Left colon (tissue), 2 donors: ENCODE results near the gene SORCS1. TPM values are rescaled to one million over a fixed set of nuclear protein-coding genes. Genes with fewer than 3 reads are reported as not detected.

Source experiments
- ATAC-seq: fragments of 200-7000 bp; cut with Tn5 transposase; one replicate; pipeline ENCODE4 v1.9.1; 2020; ENCODE audit warnings: mild to moderate bottlenecking, moderate library complexity
- DNase-seq, 2 donors: peaks; one replicate each; pipeline ENCODE4 v3.0.0-alpha.2; 2020
- intact Hi-C, 2 donors: fragments of 100-400 bp; cut with DNase I in 1 of 2; cut with micrococcal nuclease in 1 of 2; formaldehyde crosslinking; loops; one replicate each; pipeline versions ENCODE4 v1.11.2 to v1.14.0; 2022; cut with DNase I, micrococcal nuclease
- total RNA-seq, 2 donors: library from RNA; stranded (reverse); fragmentation: NEBNext Ultra II Directional; extraction: Animal tissue kit (Norgen Biotek cat#: 25700); gene quantifications; one replicate each; pipeline ENCODE4 v1.2.1, GENCODE V29; 2021
- donor health status: DM: no; HTN: no; CAD: no.
- donor health status: DM: yes; HTN: yes; CAD: no.

The SORCS1 gene
- total RNA-seq, 2 donors from 2014 or later, result 1.1 to 2.7 TPM

- intact Hi-C loops, result no loop called here
- DNase-seq (no peak), ATAC-seq (no peak)
These were observed 37.9 kb downstream of the SORCS1 start for GRCh38 chr10:107126512-107127065.

GRCh38 chr10:107122703-107123102 lies 41.8 kb downstream of the SORCS1 start:
- intact Hi-C loops, result no loop called here
- DNase-seq (no peak), ATAC-seq (no peak)

- intact Hi-C loops, result no loop called here
- ATAC-seq, result no peak
- no peak for DNase-seq
These were observed 45.6 kb downstream of the SORCS1 start for GRCh38 chr10:107118866-107119265.

DNA sequence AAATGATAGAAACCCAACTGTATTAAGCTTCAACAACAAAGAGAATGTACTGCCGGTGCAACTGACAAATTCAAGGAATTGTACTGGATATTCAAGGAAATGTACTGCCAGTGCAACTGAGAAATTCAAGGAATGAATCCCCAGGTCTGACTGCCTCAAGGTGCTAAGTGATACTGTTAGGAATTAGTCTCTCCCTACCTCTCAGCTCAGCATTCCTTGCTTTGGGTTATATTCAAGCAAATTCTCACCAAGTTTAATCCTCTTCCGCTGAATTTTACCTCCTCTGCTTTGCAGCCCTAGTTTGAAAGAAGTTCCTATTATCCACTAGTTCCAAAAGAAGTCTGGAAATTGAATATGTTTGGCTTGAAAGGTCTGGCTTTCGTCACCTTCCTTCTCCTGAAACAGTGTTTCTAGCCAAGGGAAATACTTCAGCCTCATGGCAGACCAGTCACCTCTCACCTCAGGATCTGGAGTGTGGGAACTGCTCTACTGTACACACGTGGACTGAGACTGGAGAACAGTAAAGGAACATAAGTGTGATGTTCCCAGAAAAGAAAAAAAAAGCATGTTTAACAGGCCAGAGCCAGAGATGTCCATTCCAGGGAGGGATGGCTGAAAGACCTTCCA lies 60.4 kb downstream of the SORCS1 start:
- ATAC-seq, result no peak
- intact Hi-C loops, result no loop called here
- no peak for DNase-seq

DNA sequence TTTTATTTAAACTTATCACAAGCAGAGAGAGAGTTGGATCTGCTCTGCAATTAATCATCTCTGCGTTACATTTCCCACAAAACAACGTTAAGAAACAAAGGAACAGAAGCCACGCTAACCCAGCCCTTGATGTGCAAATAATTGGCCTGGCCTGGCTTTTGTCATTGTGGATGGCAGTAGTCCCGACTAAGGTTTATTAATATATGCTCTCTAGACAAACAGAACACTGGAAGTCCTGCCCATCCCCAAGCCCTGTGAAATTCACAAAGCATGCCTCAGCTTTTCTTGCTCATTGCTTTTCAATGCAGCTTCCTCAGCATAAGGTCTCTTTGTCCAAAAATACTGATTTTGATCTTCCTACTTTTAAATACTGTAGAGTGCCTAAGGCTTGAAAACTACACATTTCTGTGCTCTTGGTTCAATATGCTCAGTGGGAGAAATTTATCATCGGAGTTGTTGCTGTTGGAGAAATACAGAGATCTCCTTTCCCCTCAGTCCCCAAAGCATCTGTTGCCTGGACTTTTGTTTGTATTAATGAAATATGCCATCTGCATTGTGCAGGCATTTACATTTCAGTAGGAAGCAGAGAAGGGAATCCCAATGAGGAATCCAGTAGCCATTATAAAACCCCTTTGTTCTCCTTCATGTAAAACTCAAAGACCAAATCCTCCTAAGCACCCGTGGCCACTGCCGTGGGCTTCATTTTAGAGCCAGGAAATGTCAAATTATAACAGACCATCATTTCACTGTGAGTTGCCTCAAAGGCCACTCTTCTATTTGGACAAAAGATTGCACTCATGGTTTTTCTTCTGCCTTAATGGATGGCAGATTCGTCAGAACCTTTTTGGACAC lies 61.1 kb downstream of the SORCS1 start:
- intact Hi-C loops, result no loop called here
- ATAC-seq (no peak), DNase-seq (peak in 1 of 2 donors; percentile 30)

DNA sequence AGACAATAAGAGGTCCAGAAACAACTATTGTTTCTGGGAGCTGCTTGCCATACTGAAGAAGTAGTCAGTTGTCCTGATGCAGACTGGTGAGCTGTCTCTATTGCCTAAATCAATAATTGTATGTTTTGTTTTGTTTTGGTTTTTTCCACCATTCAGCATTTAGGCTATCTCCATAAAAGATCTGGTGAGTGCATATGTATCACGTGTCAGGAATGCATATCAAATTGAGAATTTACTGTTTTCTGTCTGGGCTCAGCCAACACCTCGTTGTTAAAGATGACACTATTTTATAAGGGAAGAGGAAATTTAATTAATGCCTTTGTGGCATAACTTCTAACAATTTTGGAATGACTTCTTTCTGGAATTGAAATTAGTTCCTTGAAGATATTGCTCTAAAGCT lies 66.2 kb downstream of the SORCS1 start:
- no peak for ATAC-seq
- intact Hi-C loops, result no loop called here
- no peak for DNase-seq

DNA sequence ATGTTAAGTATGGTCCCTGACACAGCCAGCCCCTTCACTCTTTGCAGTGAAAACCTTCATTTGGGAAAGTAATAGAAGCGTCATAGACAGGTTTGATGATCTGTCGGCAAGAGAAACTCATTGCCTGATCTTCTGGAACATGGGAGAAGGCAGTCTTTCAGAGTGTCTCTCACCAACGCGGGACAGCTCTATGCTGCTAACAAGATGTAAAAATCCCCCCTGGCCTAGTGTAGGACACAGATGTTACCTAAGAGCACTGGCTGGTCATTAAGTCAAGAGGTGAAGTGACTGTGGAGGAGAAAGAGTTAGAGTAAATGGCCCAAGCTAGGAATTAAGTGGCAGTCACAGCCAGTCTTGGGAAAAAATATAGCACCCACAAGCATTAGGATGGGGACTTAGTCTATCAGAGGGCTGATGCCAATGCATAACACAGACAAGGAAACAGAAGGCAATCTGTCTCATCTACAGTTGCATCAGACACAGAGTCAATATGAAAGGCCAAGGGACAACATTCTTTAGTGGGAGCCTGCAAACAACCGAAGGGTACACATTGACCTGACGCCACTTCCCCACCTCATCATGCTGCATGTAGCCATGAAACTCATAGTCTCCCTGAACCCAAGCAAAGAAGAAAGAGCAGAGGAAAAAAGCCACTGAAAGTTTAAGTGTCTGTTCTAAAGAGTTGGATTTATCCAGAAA lies 69.5 kb downstream of the SORCS1 start:
- ATAC-seq, result no peak
- intact Hi-C loops, result no loop called here
- DNase-seq, result no peak

- DNase-seq (no peak), ATAC-seq (no peak)
- intact Hi-C loops, result no loop called here
These were observed 72.2 kb downstream of the SORCS1 start for GRCh38 chr10:107092321-107092720.

DNA sequence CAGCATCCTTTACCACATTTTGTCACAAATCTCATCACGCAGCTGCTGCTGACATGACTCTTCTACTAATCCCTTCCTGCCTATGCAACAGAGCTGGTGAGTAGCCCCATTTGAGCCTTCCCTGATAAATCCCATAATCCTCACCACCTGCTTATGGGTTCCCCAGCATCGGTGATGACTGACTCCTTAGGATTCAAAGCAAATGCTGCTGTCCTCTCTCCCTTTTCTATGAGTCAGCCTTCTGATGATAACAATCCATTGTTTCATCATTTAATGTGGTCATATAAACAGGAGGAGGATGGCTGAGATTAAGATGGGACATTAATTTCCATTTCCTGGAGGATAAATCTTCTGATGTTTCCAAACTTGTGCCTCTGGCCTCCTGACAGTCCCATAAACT lies 73.4 kb downstream of the SORCS1 start:
- intact Hi-C loops, result no loop called here
- DNase-seq, result no peak
- ATAC-seq, result no peak

GRCh38 chr10:107085665-107086525 lies 78.6 kb downstream of the SORCS1 start:
- ATAC-seq (no peak), DNase-seq (no peak)
- intact Hi-C loops, result no loop called here

- intact Hi-C loops, result no loop called here
- no peak for ATAC-seq
- no peak for DNase-seq
These were observed 81.0 kb downstream of the SORCS1 start for GRCh38 chr10:107083388-107084009.

- intact Hi-C loops, result no loop called here
- DNase-seq (no peak), ATAC-seq (no peak)
These were observed 82.9 kb downstream of the SORCS1 start for GRCh38 chr10:107081644-107082043.

GRCh38 chr10:107075117-107075516 lies 89.4 kb downstream of the SORCS1 start:
- intact Hi-C loops, result no loop called here
- no peak for ATAC-seq

GRCh38 chr10:107072786-107073185 lies 91.7 kb downstream of the SORCS1 start:
- no peak for ATAC-seq
- no peak for DNase-seq
- intact Hi-C loops, result no loop called here

More at GRCh38 chr10:107075117-107075516, 89.4 kb downstream of the SORCS1 start:
- DNase-seq, result no peak

- DNase-seq (no peak), ATAC-seq (no peak)
These were observed 92.5 kb downstream of the SORCS1 start for GRCh38 chr10:107072028-107072427.

DNA sequence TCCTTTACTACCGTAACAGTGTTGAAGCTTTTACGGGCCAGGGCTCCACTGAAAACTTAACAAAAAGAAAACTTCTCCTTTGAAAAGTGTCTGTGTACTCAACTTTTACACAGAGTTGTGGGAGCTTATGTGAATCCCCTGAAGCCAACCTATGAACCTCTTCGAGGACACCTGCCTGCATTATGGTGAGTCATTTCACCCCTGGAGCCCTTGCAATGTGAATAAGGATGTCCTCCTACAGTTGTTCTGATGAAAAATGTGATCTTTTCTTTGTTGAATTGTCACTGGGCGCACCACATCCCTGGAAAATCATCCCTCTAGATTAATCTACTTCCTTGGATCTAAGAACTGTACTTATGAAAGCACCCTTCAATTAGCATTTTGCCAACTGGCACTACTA lies 93.2 kb downstream of the SORCS1 start:
- intact Hi-C loops, result no loop called here
- ATAC-seq, result no peak
- DNase-seq, result no peak

More at GRCh38 chr10:107072028-107072427, 92.5 kb downstream of the SORCS1 start:
- intact Hi-C loops, result no loop called here

- intact Hi-C loops, result no loop called here
- DNase-seq, result no peak
These were observed 96.7 kb downstream of the SORCS1 start for GRCh38 chr10:107067843-107068242.

GRCh38 chr10:107064075-107064474 lies 100.4 kb downstream of the SORCS1 start:
- DNase-seq (no peak), ATAC-seq (no peak)
- intact Hi-C loops, result no loop called here

More at GRCh38 chr10:107067843-107068242, 96.7 kb downstream of the SORCS1 start:
- ATAC-seq, result no peak
